HCT116 (cell line): ENCODE measurements around the gene LRPPRC.

Source experiments
- CTCF ChIP-seq, 3 experiments: fragments of 200-600 bp in 1 of 3; sonication (generic) in 1 of 3; IDR thresholded peaks in 2 of 3; conservative IDR thresholded peaks in 1 of 3; 2 replicates each; pipeline ENCODE4 v1.5.1; 2012 to 2017; ENCODE audit warnings: low read depth in 2 of 3, low read length in 2 of 3, antibody characterized with exemption in 1 of 3, borderline replicate concordance in 1 of 3, control low read depth in 1 of 3, mild to moderate bottlenecking in 1 of 3, mixed read lengths in 1 of 3, mixed run types in 1 of 3, moderate library complexity in 1 of 3; ENCODE audit not compliant: insufficient read depth in 1 of 3
- ELF1 ChIP-seq: IDR thresholded peaks from 2 replicates; pipeline ENCODE4 v1.6.1; 2012; ENCODE audit warnings: low read depth, borderline replicate concordance
- EZH2 ChIP-seq: fragments of 200-600 bp; sonication (generic); IDR thresholded peaks from 2 replicates; pipeline ENCODE4 v1.6.1; 2017; ENCODE audit warnings: antibody characterized with exemption, mixed run types
- FOSL1 ChIP-seq: IDR thresholded peaks from 2 replicates; pipeline ENCODE4 v1.6.1; 2012; ENCODE audit warnings: low read depth
- JUND ChIP-seq: IDR thresholded peaks from 2 replicates; pipeline ENCODE4 v1.6.1; 2012
- POLR2A ChIP-seq: IDR thresholded peaks from 2 replicates; pipeline ENCODE4 v1.7.0; 2011; ENCODE audit warnings: borderline replicate concordance; ENCODE audit not compliant: insufficient read depth, insufficient read length; ENCODE audit errors: extremely low read depth
- POLR2AphosphoS5 ChIP-seq: IDR thresholded peaks from 2 replicates; pipeline ENCODE4 v1.6.1; 2011; ENCODE audit warnings: mild to moderate bottlenecking, low read depth, low read length, moderate library complexity
- SIN3A ChIP-seq: IDR thresholded peaks from 2 replicates; pipeline ENCODE4 v1.6.1; 2012; ENCODE audit warnings: low read depth
- TCF7L2 ChIP-seq: IDR thresholded peaks from 2 replicates; pipeline ENCODE4 v1.7.0; 2011; ENCODE audit warnings: borderline replicate concordance, inconsistent platforms; ENCODE audit not compliant: insufficient read depth, insufficient read length; ENCODE audit errors: extremely low read depth
- YY1 ChIP-seq: IDR thresholded peaks from 2 replicates; pipeline ENCODE4 v1.6.1; 2011; ENCODE audit warnings: low read length, low read depth, moderate library complexity, mild to moderate bottlenecking; ENCODE audit not compliant: insufficient replicate concordance; ENCODE audit errors: extremely low read depth
- ZBTB33 ChIP-seq: IDR thresholded peaks from 2 replicates; pipeline ENCODE4 v1.6.1; 2011; ENCODE audit warnings: mild to moderate bottlenecking, low read length, moderate library complexity; ENCODE audit not compliant: insufficient replicate concordance; ENCODE audit errors: extremely low read depth
- ZFX ChIP-seq: fragments of 450-650 bp; IDR thresholded peaks from 2 replicates; pipeline ENCODE4 v1.6.1; 2017
- ZNF274 ChIP-seq: fragments of 200-500 bp; sonication (Bioruptor generic); IDR thresholded peaks from 2 replicates; pipeline ENCODE4 v1.6.1; 2014; ENCODE audit warnings: mild to moderate bottlenecking, low read depth, low read length, inconsistent platforms
- TF ChIP-seq, protein P1 (sequence below): IDR thresholded peaks from 2 replicates; pipeline ENCODE4 v1.6.1; 2012; ENCODE audit warnings: low read depth

DNA sequence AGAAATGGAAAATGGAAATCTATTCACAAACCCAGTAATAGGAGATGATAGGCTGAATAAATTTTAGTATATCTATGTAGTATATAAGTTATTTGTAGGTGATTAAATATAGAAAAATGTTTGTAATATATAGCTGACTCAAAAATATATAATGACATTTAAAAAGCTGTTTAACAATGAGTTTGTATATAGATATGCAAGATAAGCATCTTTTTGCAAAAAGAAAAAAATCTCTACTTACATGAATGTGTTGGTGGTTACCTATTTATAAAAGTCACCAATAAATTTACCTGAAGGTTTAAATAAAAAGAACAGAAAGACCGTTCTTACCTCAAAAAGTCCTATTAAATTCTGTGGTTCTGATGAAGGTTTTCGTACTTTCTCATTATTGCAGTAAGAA lies 71.3 kb downstream of the LRPPRC start:
- no peak for TF ChIP-seq CTCF (IDR thresholded peaks at IDR 0.05 in 2 of 3, conservative IDR thresholded peaks at IDR 0.05 in 1 of 3; ENCODE audit: borderline replicate concordance in 1 of 3, insufficient read depth in 1 of 3, low read depth in 2 of 3, low read length in 2 of 3)
- no peak for TF ChIP-seq POLR2A
- TF ChIP-seq ZFX: no peak
- TF ChIP-seq, protein P1, sequence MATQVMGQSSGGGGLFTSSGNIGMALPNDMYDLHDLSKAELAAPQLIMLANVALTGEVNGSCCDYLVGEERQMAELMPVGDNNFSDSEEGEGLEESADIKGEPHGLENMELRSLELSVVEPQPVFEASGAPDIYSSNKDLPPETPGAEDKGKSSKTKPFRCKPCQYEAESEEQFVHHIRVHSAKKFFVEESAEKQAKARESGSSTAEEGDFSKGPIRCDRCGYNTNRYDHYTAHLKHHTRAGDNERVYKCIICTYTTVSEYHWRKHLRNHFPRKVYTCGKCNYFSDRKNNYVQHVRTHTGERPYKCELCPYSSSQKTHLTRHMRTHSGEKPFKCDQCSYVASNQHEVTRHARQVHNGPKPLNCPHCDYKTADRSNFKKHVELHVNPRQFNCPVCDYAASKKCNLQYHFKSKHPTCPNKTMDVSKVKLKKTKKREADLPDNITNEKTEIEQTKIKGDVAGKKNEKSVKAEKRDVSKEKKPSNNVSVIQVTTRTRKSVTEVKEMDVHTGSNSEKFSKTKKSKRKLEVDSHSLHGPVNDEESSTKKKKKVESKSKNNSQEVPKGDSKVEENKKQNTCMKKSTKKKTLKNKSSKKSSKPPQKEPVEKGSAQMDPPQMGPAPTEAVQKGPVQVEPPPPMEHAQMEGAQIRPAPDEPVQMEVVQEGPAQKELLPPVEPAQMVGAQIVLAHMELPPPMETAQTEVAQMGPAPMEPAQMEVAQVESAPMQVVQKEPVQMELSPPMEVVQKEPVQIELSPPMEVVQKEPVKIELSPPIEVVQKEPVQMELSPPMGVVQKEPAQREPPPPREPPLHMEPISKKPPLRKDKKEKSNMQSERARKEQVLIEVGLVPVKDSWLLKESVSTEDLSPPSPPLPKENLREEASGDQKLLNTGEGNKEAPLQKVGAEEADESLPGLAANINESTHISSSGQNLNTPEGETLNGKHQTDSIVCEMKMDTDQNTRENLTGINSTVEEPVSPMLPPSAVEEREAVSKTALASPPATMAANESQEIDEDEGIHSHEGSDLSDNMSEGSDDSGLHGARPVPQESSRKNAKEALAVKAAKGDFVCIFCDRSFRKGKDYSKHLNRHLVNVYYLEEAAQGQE: no peak
- TF ChIP-seq ELF1: no peak
- TF ChIP-seq SIN3A: no peak
- TF ChIP-seq EZH2: no peak
- TF ChIP-seq ZBTB33: no peak
- no peak for TF ChIP-seq TCF7L2
- no peak for TF ChIP-seq ZNF274
- TF ChIP-seq YY1: no peak
- no peak for TF ChIP-seq JUND
- no peak for TF ChIP-seq POLR2AphosphoS5
- no peak for TF ChIP-seq FOSL1
